IPS-20b (cell line): ENCODE measurements around the gene HHAT.

ENCODE experiments used
- H3K27ac ChIP-seq: one replicate; pipeline ENCODE4 v1.5.1; 2013; ENCODE audit warnings: low read length
- H3K27me3 ChIP-seq: 2 replicates; pipeline ENCODE4 v1.6.1; 2013; ENCODE audit warnings: mild to moderate bottlenecking, low read length, inconsistent platforms; ENCODE audit not compliant: insufficient read depth
- H3K36me3 ChIP-seq: 2 replicates; pipeline ENCODE4 v1.6.1; 2013; ENCODE audit warnings: low read depth, mild to moderate bottlenecking, inconsistent platforms, low read length, moderate library complexity; ENCODE audit not compliant: insufficient read depth
- H3K4me1 ChIP-seq: 2 replicates; pipeline ENCODE4 v1.6.1; 2013; ENCODE audit warnings: mild to moderate bottlenecking, control low read depth, inconsistent platforms, low read length, moderate library complexity; ENCODE audit not compliant: insufficient read depth
- H3K4me3 ChIP-seq: 2 replicates; pipeline ENCODE4 v1.5.1; 2013; ENCODE audit warnings: mild to moderate bottlenecking, low read length, inconsistent platforms
- H3K9ac ChIP-seq: 2 replicates; pipeline ENCODE4 v1.6.1; 2013; ENCODE audit warnings: low read depth, mild to moderate bottlenecking, inconsistent platforms, low read length, moderate library complexity
- H3K9me3 ChIP-seq: 2 replicates; pipeline ENCODE4 v1.6.1; 2013; ENCODE audit warnings: mild to moderate bottlenecking, low read depth, low read length, inconsistent platforms; ENCODE audit not compliant: insufficient read depth

The HHAT gene

DNA sequence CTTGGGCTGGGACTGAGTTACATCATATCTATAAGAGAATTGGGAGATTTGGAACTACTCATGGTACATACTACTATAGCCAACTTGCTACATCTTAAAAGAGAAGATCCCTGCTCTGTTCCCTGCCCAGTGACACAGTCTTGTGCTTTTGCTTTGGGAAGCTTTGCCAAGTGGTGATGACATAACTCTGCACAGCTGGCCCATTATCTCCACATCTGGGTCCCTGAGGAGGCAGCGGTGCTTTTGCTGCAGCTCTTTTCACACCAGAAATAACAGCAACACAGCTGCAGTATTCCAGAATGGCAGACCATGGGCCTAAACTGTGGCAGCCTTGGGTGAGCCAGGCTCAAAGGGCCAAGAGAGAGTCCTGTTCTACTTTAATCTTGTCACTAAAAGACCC lies 296.0 kb downstream of the HHAT start:
- Histone ChIP-seq H3K4me1 (no peaks in the 10 kb centered on the region), H3K9me3 (no peaks in the 10 kb centered on the region), H3K27me3 (no peaks in the 10 kb centered on the region), H3K9ac (no peak overlapping the region), H3K27ac (no peak overlapping the region), H3K36me3 (no peaks in the 10 kb centered on the region), H3K4me3 (no peak overlapping the region)

GRCh38 chr1:210625715-210626114 lies 297.0 kb downstream of the HHAT start:
- Histone ChIP-seq H3K27me3 (no peaks in the 10 kb centered on the region), H3K4me1 (no peaks in the 10 kb centered on the region), H3K4me3 (no peak overlapping the region), H3K27ac (no peak overlapping the region), H3K9me3 (no peaks in the 10 kb centered on the region), H3K36me3 (no peaks in the 10 kb centered on the region), H3K9ac (no peak overlapping the region)

- no peak overlapping the region for H3K4me3 ChIP-seq
- H3K9me3 ChIP-seq, result no peaks in the 10 kb centered on the region
- no peak overlapping the region for H3K27ac ChIP-seq
- H3K4me1 ChIP-seq, result no peaks in the 10 kb centered on the region
- H3K36me3 ChIP-seq, result no peaks in the 10 kb centered on the region
- no peaks in the 10 kb centered on the region for H3K27me3 ChIP-seq
- H3K9ac ChIP-seq, result no peak overlapping the region
These were observed 297.6 kb downstream of the HHAT start for GRCh38 chr1:210626341-210626740.

DNA sequence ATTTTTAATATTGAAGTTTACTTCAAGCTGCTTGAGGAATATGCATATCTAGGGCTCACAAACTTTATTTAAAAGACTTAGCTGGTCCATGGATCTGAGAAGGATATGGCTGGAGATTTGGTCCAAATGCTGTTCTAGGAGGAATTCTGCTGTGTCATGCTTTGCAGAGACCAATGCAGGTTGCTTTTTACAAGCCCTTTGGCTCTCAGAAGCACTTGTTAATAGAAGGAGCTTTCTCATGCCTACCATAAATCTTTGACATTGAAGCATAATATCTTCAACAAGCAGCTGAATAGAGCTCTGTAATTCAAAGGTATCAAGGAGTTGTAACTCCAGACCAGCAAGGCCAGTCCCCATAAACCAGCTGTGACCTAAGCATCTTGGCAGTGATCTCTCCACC lies 299.1 kb downstream of the HHAT start:
- no peak overlapping the region for H3K4me3 ChIP-seq
- no peak overlapping the region for H3K9ac ChIP-seq
- H3K4me1 ChIP-seq, result no peaks in the 10 kb centered on the region
- H3K36me3 ChIP-seq, result no peaks in the 10 kb centered on the region
- H3K9me3 ChIP-seq, result no peaks in the 10 kb centered on the region
- no peaks in the 10 kb centered on the region for H3K27me3 ChIP-seq
- H3K27ac ChIP-seq, result no peak overlapping the region

DNA sequence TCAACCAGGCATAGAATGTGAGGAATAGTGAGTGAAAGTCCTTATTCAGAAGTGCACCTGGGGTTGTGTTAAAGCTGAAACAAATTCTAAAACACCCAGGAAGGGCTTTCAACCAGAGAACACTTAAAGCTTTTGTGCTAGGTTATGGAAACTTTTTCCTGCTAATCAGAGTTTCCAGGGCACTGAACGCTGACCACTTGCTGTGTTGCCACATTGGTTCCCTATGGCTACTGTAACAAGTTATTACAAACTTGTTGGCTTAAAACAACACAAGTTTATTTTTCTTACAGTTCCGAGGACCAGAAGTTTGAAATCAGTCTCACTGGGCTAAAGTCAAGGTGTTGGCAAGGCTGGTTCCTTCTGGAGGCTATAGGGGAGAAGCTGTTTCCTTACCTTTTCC lies 300.6 kb downstream of the HHAT start:
- Histone ChIP-seq H3K4me3 (no peak overlapping the region), H3K9ac (no peak overlapping the region), H3K36me3 (no peaks in the 10 kb centered on the region), H3K27me3 (no peaks in the 10 kb centered on the region), H3K4me1 (no peaks in the 10 kb centered on the region), H3K9me3 (no peaks in the 10 kb centered on the region), H3K27ac (no peak overlapping the region)

GRCh38 chr1:210631399-210631798 lies 302.7 kb downstream of the HHAT start:
- Histone ChIP-seq H3K27ac (no peak overlapping the region), H3K36me3 (no peaks in the 10 kb centered on the region), H3K9ac (no peak overlapping the region), H3K9me3 (no peaks in the 10 kb centered on the region), H3K4me1 (no peaks in the 10 kb centered on the region), H3K27me3 (no peaks in the 10 kb centered on the region), H3K4me3 (no peak overlapping the region)

DNA sequence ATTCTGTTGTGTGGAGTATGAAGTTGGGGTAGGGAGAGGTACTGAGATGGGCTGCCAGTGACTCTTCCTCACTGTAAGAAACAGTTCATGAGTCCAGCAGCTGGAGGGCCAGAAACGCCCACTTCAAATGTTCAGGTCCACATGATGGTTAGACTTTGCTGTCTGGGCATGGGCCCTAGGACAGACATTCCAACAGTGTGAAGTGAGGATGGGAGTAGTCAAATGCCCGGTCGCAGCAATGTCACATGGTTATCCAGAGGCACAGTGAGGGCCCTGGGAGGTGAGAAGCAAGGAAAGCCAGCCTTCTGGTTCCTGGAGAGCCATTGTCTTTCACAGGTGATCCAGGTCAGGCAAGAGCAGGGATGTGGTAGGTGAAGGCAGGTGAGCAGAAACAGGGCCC lies 304.4 kb downstream of the HHAT start:
- Histone ChIP-seq H3K4me3 (no peak overlapping the region), H3K36me3 (no peaks in the 10 kb centered on the region), H3K9me3 (no peaks in the 10 kb centered on the region), H3K4me1 (no peaks in the 10 kb centered on the region), H3K27me3 (no peaks in the 10 kb centered on the region), H3K27ac (no peak overlapping the region), H3K9ac (no peak overlapping the region)

DNA sequence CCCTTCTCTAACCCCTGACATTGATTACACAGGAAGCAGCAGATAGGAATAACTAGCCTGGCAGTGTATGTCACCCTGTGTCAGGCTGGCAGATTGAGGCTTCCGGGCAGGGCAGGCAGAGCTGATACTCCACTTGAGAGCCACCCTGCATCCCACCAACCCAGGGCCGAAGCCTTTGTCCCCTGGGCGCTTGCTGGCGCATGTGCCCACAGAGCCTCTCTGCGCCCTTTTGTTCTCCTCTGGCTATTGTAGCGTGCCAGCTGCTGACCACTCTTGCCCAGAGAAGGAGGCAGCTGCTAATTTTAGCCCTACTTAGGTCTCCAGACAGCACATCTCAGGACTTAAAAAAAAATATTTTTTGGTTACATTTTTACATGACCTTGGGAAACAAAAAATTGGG lies 304.9 kb downstream of the HHAT start:
- Histone ChIP-seq H3K4me3 (no peak overlapping the region), H3K27me3 (no peaks in the 10 kb centered on the region), H3K9ac (no peak overlapping the region), H3K27ac (no peak overlapping the region), H3K9me3 (no peaks in the 10 kb centered on the region), H3K36me3 (no peaks in the 10 kb centered on the region), H3K4me1 (no peaks in the 10 kb centered on the region)

DNA sequence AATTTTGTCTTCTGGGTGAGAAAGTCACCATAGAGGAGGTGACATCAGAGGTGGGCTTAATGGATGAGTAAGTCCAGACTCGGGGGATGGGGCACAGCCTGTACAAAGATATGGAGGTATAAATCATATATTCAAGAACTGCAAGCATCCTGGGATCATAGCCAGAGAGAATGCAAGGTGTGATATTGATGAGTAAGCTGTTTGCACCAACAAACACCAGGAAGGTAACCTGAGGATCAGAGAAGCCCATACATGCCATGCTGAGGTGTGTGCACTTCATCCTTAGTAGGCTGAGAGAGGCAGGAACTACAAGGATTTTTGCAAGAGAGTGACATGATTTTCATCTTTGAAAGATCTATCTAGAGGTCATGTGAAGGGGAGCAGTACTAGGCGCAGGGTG lies 306.4 kb downstream of the HHAT start:
- Histone ChIP-seq H3K27me3 (no peaks in the 10 kb centered on the region), H3K4me3 (no peak overlapping the region), H3K9me3 (no peaks in the 10 kb centered on the region), H3K4me1 (no peaks in the 10 kb centered on the region), H3K27ac (no peak overlapping the region), H3K9ac (no peak overlapping the region), H3K36me3 (no peaks in the 10 kb centered on the region)

GRCh38 chr1:210641582-210641981 lies 312.9 kb downstream of the HHAT start:
- Histone ChIP-seq H3K36me3 (no peaks in the 10 kb centered on the region), H3K9me3 (no peaks in the 10 kb centered on the region), H3K4me3 (no peak overlapping the region), H3K27me3 (no peaks in the 10 kb centered on the region), H3K9ac (no peak overlapping the region), H3K4me1 (no peaks in the 10 kb centered on the region), H3K27ac (no peak overlapping the region)

DNA sequence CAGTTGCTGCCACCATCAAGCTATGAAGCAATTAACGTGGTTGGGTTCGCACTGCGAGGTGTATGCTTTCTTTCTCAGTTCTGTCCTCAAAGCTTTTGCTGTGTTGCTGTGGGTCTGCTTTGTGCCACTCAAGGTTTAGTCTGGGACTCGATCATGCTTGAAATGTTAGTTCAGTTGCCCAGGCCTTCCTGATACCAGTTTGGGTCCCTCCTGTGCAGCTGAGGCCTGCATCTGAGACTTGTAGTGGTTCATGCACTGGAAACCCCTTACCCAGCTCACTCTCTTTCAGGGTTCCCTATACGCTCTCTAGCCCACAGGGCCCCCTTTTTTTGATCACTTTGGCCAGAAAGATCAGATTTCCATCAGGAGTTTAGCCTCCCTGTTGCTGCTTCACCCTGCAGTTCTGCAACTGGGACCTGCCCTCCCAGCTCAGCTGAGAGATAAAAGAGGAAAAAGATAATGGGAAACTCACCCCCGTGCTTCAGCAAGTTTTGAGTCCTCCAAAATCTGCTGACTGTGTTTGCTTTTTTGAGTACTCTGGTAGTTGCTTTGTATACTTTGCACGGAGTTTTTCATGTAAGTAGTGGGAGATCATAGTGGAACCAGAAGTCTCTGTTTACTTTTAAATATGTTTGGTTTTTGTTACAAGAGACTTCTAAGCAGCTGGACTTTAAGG lies 317.0 kb downstream of the HHAT start:
- H3K4me1 ChIP-seq, result no peaks in the 10 kb centered on the region
- no peaks in the 10 kb centered on the region for H3K9me3 ChIP-seq
- H3K4me3 ChIP-seq, result no peak overlapping the region
- no peaks in the 10 kb centered on the region for H3K27me3 ChIP-seq
- H3K9ac ChIP-seq, result no peak overlapping the region
- no peaks in the 10 kb centered on the region for H3K36me3 ChIP-seq
- H3K27ac ChIP-seq, result no peak overlapping the region

DNA sequence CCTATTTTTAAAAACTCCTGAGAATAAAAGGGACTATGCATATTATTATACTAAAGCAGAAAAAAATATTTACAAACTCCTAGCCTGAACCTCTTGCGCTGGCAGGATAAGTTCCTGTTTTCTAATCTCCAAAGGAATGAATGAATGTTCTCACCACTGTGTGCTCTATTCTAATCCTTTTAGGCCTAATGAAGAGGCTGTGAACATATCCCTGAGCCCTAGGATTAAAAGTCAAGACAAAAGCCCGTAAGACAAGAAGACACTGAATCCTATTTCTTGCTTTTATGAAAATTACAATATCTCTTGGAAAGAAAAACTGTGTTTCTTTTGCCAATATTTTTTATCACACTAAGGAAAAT lies 317.5 kb downstream of the HHAT start:
- Histone ChIP-seq H3K9ac (no peak overlapping the region), H3K4me3 (no peak overlapping the region), H3K4me1 (no peaks in the 10 kb centered on the region), H3K27ac (no peak overlapping the region), H3K36me3 (no peaks in the 10 kb centered on the region), H3K9me3 (no peaks in the 10 kb centered on the region), H3K27me3 (no peaks in the 10 kb centered on the region)
